SK-N-SH (cell line): Measurements from ENCODE around the gene ACTN4. TPM values are rescaled to one million over a fixed set of nuclear protein-coding genes. Genes with fewer than 3 reads are reported as not detected.

ENCODE experiments used
- CTCF ChIA-PET: fragments of 300-600, 350-600 bp; formaldehyde crosslinking; extraction: SDS; loops from one replicate; lab custom pipeline; 2021; lab: Yijun Ruan, JAX
- POLR2A ChIA-PET: fragments of 350-600 bp; sonication (Branson Sonifier 250); formaldehyde crosslinking; extraction: SDS; loops from one replicate; lab custom pipeline; 2020; ENCODE audit warnings: antibody characterized with exemption, inconsistent platforms; lab: Yijun Ruan, JAX
- DNase-seq: peaks from one replicate; pipeline ENCODE4 v3.0.0; 2012
- H2AFZ ChIP-seq: fragments of 200-600 bp; sonication (generic); 2 replicates; pipeline ENCODE4 v1.8.1; 2016; ENCODE audit warnings: antibody characterized with exemption, mild to moderate bottlenecking, low read depth
- H3F3A ChIP-seq: fragments of 200-600 bp; sonication (generic); replicated peaks from 2 replicates; pipeline ENCODE3; 2016; ENCODE audit warnings: antibody characterized with exemption, mild to moderate bottlenecking; ENCODE audit not compliant: insufficient read depth
- H3K27ac ChIP-seq, 2 experiments: fragments of 200-500 bp in 1 of 2; fragments of 200-600 bp in 1 of 2; sonication (Bioruptor generic) in 1 of 2; sonication (generic), shearing (Covaris generic) in 1 of 2; 2 replicates each; pipeline versions ENCODE4 v1.5.1 to v1.6.1; 2014 to 2016; ENCODE audit warnings: low read depth in 2 of 2, inconsistent platforms in 1 of 2, low read length in 1 of 2, mild to moderate bottlenecking in 1 of 2, mixed read lengths in 1 of 2
- H3K27me3 ChIP-seq: fragments of 200-600 bp; sonication (generic), shearing (Covaris generic); 2 replicates; pipeline ENCODE4 v1.6.1; 2016; ENCODE audit warnings: mixed run types; ENCODE audit not compliant: insufficient read depth
- H3K36me3 ChIP-seq, 2 experiments: fragments of 200-500 bp in 1 of 2; fragments of 200-600 bp in 1 of 2; sonication (Bioruptor generic) in 1 of 2; sonication (generic) in 1 of 2; replicated peaks in 1 of 2; 2 replicates each; pipeline versions ENCODE3 to v1.5.1; 2014 to 2016; ENCODE audit warnings: low read length in 1 of 2, mild to moderate bottlenecking in 1 of 2; ENCODE audit not compliant: insufficient read depth in 2 of 2, control insufficient read depth in 1 of 2
- H3K4me1 ChIP-seq, 2 experiments: fragments of 200-500 bp in 1 of 2; fragments of 200-600 bp in 1 of 2; sonication (Bioruptor generic) in 1 of 2; sonication (generic), shearing (Covaris generic) in 1 of 2; 2 replicates each; pipeline versions ENCODE4 v1.5.1 to v1.6.1; 2014 to 2016; ENCODE audit warnings: low read depth in 1 of 2, low read length in 1 of 2, mixed run types in 1 of 2; ENCODE audit not compliant: insufficient read depth in 2 of 2, control insufficient read depth in 1 of 2
- H3K4me2 ChIP-seq: fragments of 200-600 bp; sonication (generic), shearing (Covaris generic); 2 replicates; pipeline ENCODE4 v1.6.1; 2017; ENCODE audit warnings: mixed run types
- H3K4me3 ChIP-seq, 2 experiments: fragments of 200-500 bp in 1 of 2; fragments of 200-600 bp in 1 of 2; sonication (Bioruptor generic) in 1 of 2; sonication (generic), shearing (Covaris generic) in 1 of 2; 2 replicates each; pipeline versions ENCODE4 v1.5.1 to v1.8.1; 2014 to 2016; ENCODE audit warnings: low read depth in 2 of 2, inconsistent platforms in 1 of 2, low read length in 1 of 2, mild to moderate bottlenecking in 1 of 2, mixed read lengths in 1 of 2, moderate library complexity in 1 of 2
- H3K79me2 ChIP-seq: fragments of 200-600 bp; sonication (generic); 2 replicates; pipeline ENCODE4 v1.8.1; 2017; ENCODE audit warnings: mild to moderate bottlenecking; ENCODE audit not compliant: insufficient read depth
- H3K9ac ChIP-seq: fragments of 200-600 bp; sonication (generic); 2 replicates; pipeline ENCODE4 v1.6.1; 2017; ENCODE audit warnings: mixed run types
- H3K9me2 ChIP-seq: fragments of 200-600 bp; sonication (generic); 2 replicates; pipeline ENCODE4 v1.6.1; 2017; ENCODE audit warnings: mixed run types
- H3K9me3 ChIP-seq: fragments of 200-600 bp; sonication (generic); 2 replicates; pipeline ENCODE4 v1.6.1; 2017; ENCODE audit warnings: mixed run types, mild to moderate bottlenecking, moderate library complexity
- H4K20me1 ChIP-seq: fragments of 200-600 bp; sonication (generic); 2 replicates; pipeline ENCODE4 v1.6.1; 2017; ENCODE audit warnings: mild to moderate bottlenecking, mixed run types; ENCODE audit not compliant: insufficient read depth
- CHD2 ChIP-seq: fragments of 150-350 bp; IDR thresholded peaks from 2 replicates; pipeline ENCODE4 v1.6.1; 2018; ENCODE audit warnings: low read length; ENCODE audit not compliant: partially characterized antibody
- CTCF ChIP-seq: fragments of 200-600 bp; sonication (generic); IDR thresholded peaks from 2 replicates; pipeline ENCODE4 v1.6.1; 2017; ENCODE audit warnings: antibody characterized with exemption, mild to moderate bottlenecking, moderate library complexity
- ELF1 ChIP-seq: IDR thresholded peaks from 2 replicates; pipeline ENCODE4 v1.4.0; 2012
- EP300 ChIP-seq, 2 experiments: IDR thresholded peaks; 2 replicates each; pipeline versions ENCODE4 v1.4.0 to v1.6.1; 2012; ENCODE audit warnings: borderline replicate concordance in 1 of 2, low read depth in 1 of 2, low read length in 1 of 2
- EZH2phosphoT487 ChIP-seq: fragments of 200-600 bp; sonication (generic); IDR thresholded peaks from 2 replicates; pipeline ENCODE4 v1.6.1; 2017; ENCODE audit warnings: low read depth, mixed run types, mild to moderate bottlenecking, antibody characterized with exemption, moderate library complexity, borderline replicate concordance
- FOSL2 ChIP-seq: IDR thresholded peaks from 2 replicates; pipeline ENCODE4 v1.4.0; 2012; ENCODE audit warnings: low read depth, mild to moderate bottlenecking, moderate library complexity, borderline replicate concordance
- MAX ChIP-seq: IDR thresholded peaks from 2 replicates; pipeline ENCODE4 v1.4.0; 2012; ENCODE audit warnings: low read depth
- MXI1 ChIP-seq: IDR thresholded peaks from 2 replicates; pipeline ENCODE4 v1.6.1; 2012; ENCODE audit warnings: mild to moderate bottlenecking, low read depth, low read length, improper control_type of control experiment
- NRF1 ChIP-seq: IDR thresholded peaks from 2 replicates; pipeline ENCODE4 v1.6.1; 2012; ENCODE audit warnings: low read depth, mild to moderate bottlenecking, low read length
- REST ChIP-seq: IDR thresholded peaks from 2 replicates; pipeline ENCODE4 v1.6.1; 2012; ENCODE audit warnings: mild to moderate bottlenecking, low read depth, low read length, moderate library complexity
- RFX5 ChIP-seq: IDR thresholded peaks from 2 replicates; pipeline ENCODE4 v1.6.1; 2012; ENCODE audit warnings: mild to moderate bottlenecking, improper control_type of control experiment, low read length
- TAF1 ChIP-seq: IDR thresholded peaks from 2 replicates; pipeline ENCODE4 v1.6.1; 2012; ENCODE audit warnings: low read depth, mild to moderate bottlenecking, low read length, moderate library complexity, borderline replicate concordance
- ZBTB33 ChIP-seq: IDR thresholded peaks from 2 replicates; pipeline ENCODE4 v1.4.0; 2012; ENCODE audit warnings: low read depth, borderline replicate concordance
- WGBS: methylation state at CpG from one replicate; pipeline ENCODE4 v1.1.6; 2017; ENCODE audit warnings: low lambda C conversion rate; 5-methylcytosine and 5-hydroxymethylcytosine counted together
- polyA plus RNA-seq, 3 experiments: library from polyadenylated mRNA; depleted of rRNA; stranded (reverse); fragments of >200 nt; gene quantifications; 2 replicates each; pipeline ENCODE4 v1.2.3, GENCODE V29; 2012
- TF ChIP-seq, protein P1 (sequence below): IDR thresholded peaks from 2 replicates; pipeline ENCODE4; 2012

The ACTN4 gene
- polyA plus RNA-seq, 1 of the 3 experiments (the other 2 are of a cell fraction) = 598 TPM

GRCh38 chr19:38635483-38636399, 11.7 kb upstream of the ACTN4 start (continued):
- no peak for TF ChIP-seq REST
- no peak for TF ChIP-seq EZH2phosphoT487
- TF ChIP-seq FOSL2 = no peak
- TF ChIP-seq MXI1 = no peak
- TF ChIP-seq, protein P1, sequence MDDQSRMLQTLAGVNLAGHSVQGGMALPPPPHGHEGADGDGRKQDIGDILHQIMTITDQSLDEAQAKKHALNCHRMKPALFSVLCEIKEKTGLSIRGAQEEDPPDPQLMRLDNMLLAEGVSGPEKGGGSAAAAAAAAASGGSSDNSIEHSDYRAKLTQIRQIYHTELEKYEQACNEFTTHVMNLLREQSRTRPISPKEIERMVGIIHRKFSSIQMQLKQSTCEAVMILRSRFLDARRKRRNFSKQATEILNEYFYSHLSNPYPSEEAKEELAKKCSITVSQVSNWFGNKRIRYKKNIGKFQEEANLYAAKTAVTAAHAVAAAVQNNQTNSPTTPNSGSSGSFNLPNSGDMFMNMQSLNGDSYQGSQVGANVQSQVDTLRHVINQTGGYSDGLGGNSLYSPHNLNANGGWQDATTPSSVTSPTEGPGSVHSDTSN = no peak
- TF ChIP-seq RFX5 = no peak
- TF ChIP-seq CTCF = no peak
- TF ChIP-seq EP300 (IDR thresholded peaks at IDR 0.05; ENCODE audit: borderline replicate concordance in 1 of 2, low read depth in 1 of 2, low read length in 1 of 2) = no peak
- TF ChIP-seq MAX = no peak

GRCh38 chr19:38638461-38638860, 9.0 kb upstream of the ACTN4 start:
- Histone ChIP-seq H3F3A (peaks cover 5% of the 10 kb centered on the region), H3K79me2 (peaks cover 5% of the 10 kb centered on the region; the same call in 1 of the 2 replicates), H4K20me1 (no peaks in the 10 kb centered on the region), H2AFZ (no peak overlapping the region), H3K9me3 (no peaks in the 10 kb centered on the region), H3K27me3 (no peaks in the 10 kb centered on the region), H3K27ac (no peak overlapping the region), H3K4me1 (no peaks in the 10 kb centered on the region; a peak in 1 of 4 replicates), H3K4me2 (no peak overlapping the region), H3K9ac (no peak overlapping the region), H3K4me3 (no peak overlapping the region), H3K36me3 (peaks cover 18% of the 10 kb centered on the region in 2 experiments), H3K9me2 (no peaks in the 10 kb centered on the region)
- WGBS = 100% methylated on average over 3 of the region's 3 CpGs
- CTCF ChIA-PET = interaction anchor here (0.9 to 8.7 kb wide), 4 partner anchors 8 to 292 kb away, joined by 3 to 73 read pairs (median 46); partner anchors contain the start of genes ACTN4, FAM98C, MRPS12 and SARS2
- POLR2A ChIA-PET = interaction anchor here (0.6 kb wide), 1 partner anchor 213 kb away, joined by 3 read pairs; no protein-coding TSS in a partner anchor
- no peak for DNase-seq
- TF ChIP-seq REST = no peak
- TF ChIP-seq NRF1 = no peak
- no peak for TF ChIP-seq ZBTB33
- no peak for TF ChIP-seq ELF1
- no peak for TF ChIP-seq CHD2
- TF ChIP-seq TAF1 = no peak
